HG02763 (cell line): Measurements from ENCODE around the gene MAGEB17.
"Not testable (repeated sequence)": the region's sequence is repeated elsewhere in the genome, so short reads cannot be mapped to it uniquely, and the experiment has no call there.

Source experiments
- ATAC-seq: cut with Tn5 transposase; IDR thresholded peaks from one replicate; pipeline ENCODE4 v1.9.1; 2021; ENCODE audit warnings: mild to moderate bottlenecking, moderate library complexity; ENCODE audit not compliant: unreplicated experiment

Gene MAGEB17

DNA sequence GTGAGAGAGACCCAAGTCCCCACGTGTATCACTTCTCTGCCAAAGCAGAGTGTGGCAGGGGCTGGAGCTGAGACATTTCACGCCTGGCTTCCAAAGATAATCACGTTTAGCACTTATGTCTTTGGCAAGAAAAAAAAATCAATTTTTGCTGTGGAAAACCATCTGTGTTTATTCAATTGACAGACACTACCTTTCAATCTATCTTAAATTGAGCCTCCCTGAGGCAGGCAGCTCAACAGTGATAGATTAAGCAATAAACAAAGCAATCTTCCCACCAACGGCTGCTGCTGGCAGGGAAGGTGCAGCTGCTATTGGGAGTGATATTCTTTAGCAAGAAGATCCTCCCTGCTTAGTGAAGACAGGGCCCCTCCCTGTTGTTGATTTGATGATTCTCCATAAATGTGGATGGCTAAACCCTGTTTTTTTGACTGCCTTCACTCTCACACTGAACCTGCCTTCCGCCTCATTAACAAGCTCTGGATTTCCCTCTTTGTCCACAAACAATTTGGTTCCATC lies 11.6 kb upstream of the MAGEB17 start:
- no peak for ATAC-seq

GRCh38 chrX:16156692-16157331 lies 10.5 kb upstream of the MAGEB17 start:
- no peak for ATAC-seq

GRCh38 chrX:16160729-16161128 lies 6.6 kb upstream of the MAGEB17 start:
- no peak for ATAC-seq

GRCh38 chrX:16161173-16161572 lies 6.1 kb upstream of the MAGEB17 start:
- ATAC-seq = not testable (repeated sequence)

GRCh38 chrX:16162391-16162790 lies 4.9 kb upstream of the MAGEB17 start:
- ATAC-seq = no peak

DNA sequence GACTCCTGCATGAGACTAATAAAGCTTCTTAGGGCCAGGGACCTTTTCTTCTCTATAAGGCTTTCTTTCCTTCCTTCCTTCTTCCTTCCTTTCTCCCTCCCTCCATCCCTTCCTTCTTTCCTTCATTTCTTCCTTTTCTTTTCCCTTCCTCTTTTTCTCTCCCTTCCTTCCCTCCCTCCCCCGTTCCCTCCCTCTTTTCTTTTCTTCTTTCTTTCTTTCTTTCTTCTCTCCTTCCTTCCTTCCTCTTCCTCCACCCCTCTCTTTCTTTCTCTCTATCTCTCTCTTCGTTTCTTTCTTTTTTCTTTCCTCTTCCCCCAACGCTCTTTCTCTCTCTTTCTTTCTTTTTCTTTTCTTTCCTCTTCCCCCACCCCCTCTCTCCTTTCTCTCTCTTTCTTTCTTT lies 2.5 kb upstream of the MAGEB17 start:
- no peak for ATAC-seq

GRCh38 chrX:16171039-16171438 lies 3.8 kb downstream of the MAGEB17 start:
- no peak for ATAC-seq

GRCh38 chrX:16171944-16172343 lies 4.7 kb downstream of the MAGEB17 start:
- no peak for ATAC-seq

DNA sequence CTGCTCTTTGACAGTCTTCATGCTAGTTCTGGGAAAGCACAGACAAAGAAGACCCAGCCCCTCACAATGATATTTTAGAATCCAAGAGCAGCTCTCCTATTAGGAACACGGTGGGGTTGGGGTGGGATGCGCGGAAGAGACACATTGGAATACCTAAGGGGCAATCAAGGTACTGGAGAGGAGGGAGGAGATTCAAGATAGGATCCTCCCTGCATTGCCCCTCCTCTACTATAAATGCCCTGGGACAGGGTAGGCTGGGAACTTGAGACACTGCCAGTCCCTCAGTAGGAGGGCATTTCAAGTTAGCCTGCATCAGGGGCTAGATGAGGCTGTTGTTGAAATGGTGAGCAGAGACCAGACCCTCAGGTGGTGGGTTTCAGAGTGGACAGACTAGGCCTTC lies 5.1 kb downstream of the MAGEB17 start:
- ATAC-seq = no peak

GRCh38 chrX:16175329-16176061 lies 8.2 kb downstream of the MAGEB17 start:
- no peak for ATAC-seq

DNA sequence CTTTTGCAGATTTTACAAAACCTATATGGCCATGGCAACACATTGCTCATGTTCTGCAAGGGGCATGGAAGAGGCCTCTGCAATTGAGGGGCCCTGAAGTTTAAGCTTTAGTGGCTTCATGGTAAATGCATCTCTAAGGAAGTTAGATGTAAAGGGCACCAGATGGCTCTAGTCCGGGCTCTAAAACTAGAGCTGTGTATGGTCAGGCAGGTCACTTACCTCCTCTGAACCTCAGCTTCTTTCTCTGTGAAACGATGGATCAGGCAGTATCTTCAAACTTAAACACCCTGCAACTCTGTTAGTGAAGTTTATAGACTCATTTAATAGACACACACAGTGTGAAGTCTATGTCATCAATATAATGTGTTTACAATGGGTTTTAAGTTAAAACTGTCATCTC lies 10.0 kb downstream of the MAGEB17 start:
- no peak for ATAC-seq

DNA sequence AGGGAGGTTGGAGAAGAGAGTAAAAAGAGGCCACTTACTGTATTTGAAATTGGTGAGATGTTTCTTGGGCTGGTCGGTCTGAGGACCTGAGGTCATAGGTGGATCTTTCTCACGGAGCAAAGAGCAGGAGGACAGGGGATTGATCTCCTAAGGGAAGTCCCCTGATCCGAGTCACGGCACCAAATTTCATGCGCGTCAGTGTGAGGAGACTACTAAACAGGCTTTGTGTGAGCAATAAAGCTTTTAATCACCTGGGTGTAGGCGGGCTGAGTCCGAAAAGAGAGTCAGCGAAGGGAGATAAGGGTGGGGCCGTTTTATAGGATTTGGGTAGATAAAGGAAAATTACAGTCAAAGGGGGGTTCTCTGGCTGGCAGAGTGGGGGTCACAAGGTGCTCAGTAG lies 16.6 kb downstream of the MAGEB17 start:
- ATAC-seq = not testable (repeated sequence)

DNA sequence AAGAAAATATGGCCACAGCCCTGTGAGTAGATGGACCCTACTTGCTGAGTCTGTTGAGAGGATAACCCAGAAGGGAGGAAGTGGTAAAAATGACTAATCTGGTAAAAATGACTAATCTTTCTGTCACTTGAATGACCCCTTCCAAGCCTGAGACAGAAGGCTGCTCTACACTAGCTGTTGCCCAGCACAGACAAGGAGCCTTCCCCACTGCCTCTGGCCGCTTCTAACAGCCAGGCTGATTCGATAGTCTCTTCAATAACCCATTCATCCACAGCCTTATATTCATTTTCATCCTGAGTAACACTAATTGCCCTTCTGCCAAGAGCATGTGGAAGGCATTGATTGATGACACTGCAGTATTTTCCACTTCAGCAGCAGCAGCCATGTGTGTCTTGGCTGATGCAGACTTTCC lies 18.4 kb downstream of the MAGEB17 start:
- ATAC-seq = peak; percentile 96

GRCh38 chrX:16186380-16187007 lies 19.2 kb downstream of the MAGEB17 start:
- ATAC-seq = no peak

DNA sequence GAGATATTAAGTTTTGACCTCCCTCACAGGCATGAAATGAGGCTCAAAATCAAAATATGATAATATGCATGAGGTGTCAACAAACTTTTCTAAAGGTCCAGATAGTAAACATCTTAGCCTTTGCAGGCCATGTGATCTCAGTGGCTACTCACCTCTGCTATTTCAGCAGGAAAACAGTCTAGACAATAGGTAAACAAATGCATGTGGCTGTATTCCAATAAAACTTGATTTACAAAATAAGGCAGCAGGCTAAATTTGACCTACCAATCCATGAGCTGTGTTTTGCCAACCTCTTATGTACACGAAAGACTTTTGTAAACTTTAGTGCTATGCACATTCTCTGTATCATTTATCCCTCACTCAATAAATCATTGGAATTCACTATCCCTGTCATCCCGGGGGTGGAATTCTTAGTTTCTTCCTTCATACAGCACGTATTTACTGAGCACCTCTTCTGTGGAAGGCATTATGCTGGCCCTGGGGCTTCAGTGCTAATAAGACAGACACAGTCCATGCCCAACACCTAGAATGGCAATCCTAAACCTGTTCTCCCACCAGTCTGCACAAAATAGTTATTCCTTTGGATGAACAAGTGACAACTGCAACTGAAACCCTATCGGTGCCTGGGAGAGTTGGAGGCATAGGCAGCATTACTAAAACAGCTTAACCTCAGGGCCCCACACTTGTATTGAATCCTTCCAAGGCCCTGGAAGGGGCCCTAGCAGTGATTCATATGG lies 19.9 kb downstream of the MAGEB17 start:
- ATAC-seq = no peak

GRCh38 chrX:16188687-16189086 lies 21.4 kb downstream of the MAGEB17 start:
- no peak for ATAC-seq

DNA sequence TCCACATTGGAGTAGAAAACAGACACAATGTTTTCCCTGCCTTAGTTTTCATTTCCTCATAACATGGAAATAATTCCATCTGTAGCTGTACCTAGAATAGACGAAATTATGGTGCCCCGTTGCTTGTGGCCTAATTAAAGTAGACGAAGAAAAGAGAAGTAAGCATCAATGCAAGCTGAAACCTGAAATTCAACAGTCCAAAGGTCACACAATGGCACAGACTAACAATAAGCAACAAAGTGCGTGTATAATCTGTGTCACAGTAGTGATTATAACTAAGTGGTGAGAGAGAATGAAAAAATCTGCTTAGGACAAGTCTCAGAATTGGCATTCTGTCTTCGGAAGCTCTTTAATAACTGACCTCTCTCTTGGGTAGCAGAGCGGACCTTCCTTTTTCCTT lies 24.3 kb downstream of the MAGEB17 start:
- ATAC-seq = no peak

DNA sequence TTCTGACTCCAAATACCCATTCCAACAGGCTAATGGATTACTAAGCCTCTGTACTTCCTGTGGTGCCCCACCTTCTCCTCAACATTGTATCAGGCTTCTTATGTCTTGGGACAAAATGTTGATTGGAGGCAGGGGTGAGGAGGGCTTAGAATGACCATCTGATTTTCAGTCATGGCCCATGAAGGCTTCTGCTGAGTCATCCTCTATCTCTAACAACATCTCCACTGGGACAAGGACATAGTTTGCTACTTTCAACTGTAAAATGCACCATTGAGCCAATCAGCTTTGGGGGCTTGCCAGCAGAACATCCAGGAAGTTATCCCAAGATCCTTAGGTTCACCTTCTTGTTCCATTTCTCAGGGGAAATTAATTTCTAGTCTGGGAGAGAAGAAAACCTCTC lies 29.5 kb downstream of the MAGEB17 start:
- no peak for ATAC-seq

- no peak for ATAC-seq
These were observed 32.1 kb downstream of the MAGEB17 start for GRCh38 chrX:16199343-16199742.

- ATAC-seq = no peak
These were observed 35.7 kb downstream of the MAGEB17 start for GRCh38 chrX:16202943-16203342.

DNA sequence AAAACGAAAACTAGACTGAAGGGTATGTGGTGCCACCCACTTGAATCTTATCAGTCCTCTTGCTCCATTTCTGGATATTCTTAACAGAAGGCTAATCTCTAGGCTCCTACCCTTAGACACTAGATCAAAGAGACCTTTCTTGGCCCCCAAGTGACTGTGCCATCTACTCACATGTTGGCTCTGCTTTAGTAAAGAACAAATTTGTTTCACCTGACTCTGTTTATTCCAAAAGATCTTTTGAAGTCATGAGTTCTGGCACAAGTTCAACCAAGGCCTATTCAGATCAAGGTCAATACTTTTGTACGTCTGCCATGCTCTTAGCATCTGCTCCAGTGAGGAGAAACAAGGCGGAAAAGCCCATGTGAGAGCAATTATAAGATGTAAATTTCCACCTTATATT lies 37.3 kb downstream of the MAGEB17 start:
- no peak for ATAC-seq
